Measurements from ENCODE around the gene SCUBE1.

Gene SCUBE1

GRCh38 chr22:43236411-43237166, 106.6 kb downstream of the SCUBE1 start:
- DNase-seq: no peak

GRCh38 chr22:43235445-43236409, 107.4 kb downstream of the SCUBE1 start:
- no peak for DNase-seq

GRCh38 chr22:43234264-43234988, 108.7 kb downstream of the SCUBE1 start:
- no peak for DNase-seq

GRCh38 chr22:43233529-43233928, 109.6 kb downstream of the SCUBE1 start:
- DNase-seq: no peak

- no peak for DNase-seq
Measured at GRCh38 chr22:43232445-43232844, 110.7 kb downstream of the SCUBE1 start.

GRCh38 chr22:43231724-43232034, 111.5 kb downstream of the SCUBE1 start:
- DNase-seq: no peak

GRCh38 chr22:43230971-43231723, 112.0 kb downstream of the SCUBE1 start:
- DNase-seq: peak; percentile 67

GRCh38 chr22:43230571-43230970, 112.6 kb downstream of the SCUBE1 start:
- no peak for DNase-seq

- DNase-seq: no peak
Measured at GRCh38 chr22:43228863-43229262, 114.3 kb downstream of the SCUBE1 start.

GRCh38 chr22:43228330-43228729, 114.8 kb downstream of the SCUBE1 start:
- DNase-seq: no peak

GRCh38 chr22:43227239-43227630, 115.9 kb downstream of the SCUBE1 start:
- DNase-seq: no peak

GRCh38 chr22:43226377-43227238, 116.6 kb downstream of the SCUBE1 start:
- no peak for DNase-seq

- DNase-seq: no peak
Measured at GRCh38 chr22:43225609-43226008, 117.6 kb downstream of the SCUBE1 start.

GRCh38 chr22:43222987-43223386, 120.2 kb downstream of the SCUBE1 start:
- DNase-seq: no peak

GRCh38 chr22:43222262-43222661, 120.9 kb downstream of the SCUBE1 start:
- no peak for DNase-seq

GRCh38 chr22:43220625-43221380, 122.4 kb downstream of the SCUBE1 start:
- no peak for DNase-seq

- DNase-seq: no peak
Measured at GRCh38 chr22:43218786-43219185, 124.4 kb downstream of the SCUBE1 start.

- DNase-seq: no peak
Measured at GRCh38 chr22:43217285-43218030, 125.7 kb downstream of the SCUBE1 start.

- DNase-seq: no peak
Measured at GRCh38 chr22:43216738-43217137, 126.4 kb downstream of the SCUBE1 start.

- no peak for DNase-seq
Measured at GRCh38 chr22:43213962-43214361, 129.2 kb downstream of the SCUBE1 start.

All from right kidney (tissue), 1 donor.